ENCODE data around the gene UBLCP1. TPM values are rescaled to one million over a fixed set of nuclear protein-coding genes. Genes with fewer than 3 reads are reported as not detected.

UBLCP1 gene
- total and polyA plus RNA-seq, 2 of the 13 experiments (the other 11 are each of a cell fraction or from before 2014, with no cell fraction given), result 6.5 to 12.6 TPM

DNA sequence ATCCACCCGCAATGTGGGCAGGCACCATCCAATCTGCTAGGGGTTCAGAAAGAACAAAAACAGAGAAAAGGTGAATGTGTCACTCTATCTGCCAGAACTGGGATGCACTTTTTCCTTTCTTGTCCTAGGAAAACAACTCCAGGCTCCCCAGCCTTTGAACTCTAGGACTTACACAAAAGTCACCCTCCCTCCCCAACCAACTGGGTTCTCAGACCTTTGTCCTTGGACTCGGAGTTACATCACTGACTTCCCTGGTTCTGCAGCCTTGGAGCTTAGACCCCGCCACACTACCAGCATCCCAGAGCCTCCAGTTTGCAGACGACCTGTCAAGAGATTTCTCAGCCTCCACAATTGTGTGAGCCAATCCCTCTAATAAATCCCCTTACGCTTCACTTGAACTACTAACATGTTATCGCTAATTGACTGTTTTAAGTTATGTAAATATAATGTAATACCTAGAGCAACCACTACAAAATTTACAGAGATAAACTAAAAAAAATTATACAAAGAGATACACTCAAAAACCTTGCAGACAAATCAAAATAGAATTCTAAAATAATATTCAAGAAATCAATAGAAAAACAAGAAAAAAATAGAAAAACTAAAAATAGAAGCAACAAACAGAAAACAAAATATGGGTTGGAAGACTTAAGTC lies 5.3 kb upstream of the UBLCP1 start (continued):
- TF ChIP-seq IKZF5 (CRISPR knock-in tag; IDR thresholded peaks at IDR 0.05) (peak; percentile 53; the same call in 1 of the 2 replicates), ZNF460 (CRISPR knock-in tag; IDR thresholded peaks at IDR 0.05; ENCODE audit: borderline replicate concordance) (no peak), AKNA (CRISPR knock-in tag; IDR thresholded peaks at IDR 0.05; ENCODE audit: borderline replicate concordance) (no peak), MEIS2 (CRISPR knock-in tag; IDR thresholded peaks at IDR 0.05) (no peak), TIGD3 (CRISPR knock-in tag; IDR thresholded peaks at IDR 0.05; ENCODE audit: borderline replicate concordance) (no peak), CCAR2 (optimal IDR thresholded peaks at IDR 0.05; ENCODE audit: low read depth, low read length) (no peak), SOX5 (CRISPR knock-in tag; IDR thresholded peaks at IDR 0.05; ENCODE audit: borderline replicate concordance) (peak; percentile 43; the same call in 1 of the 2 replicates), MLXIP (CRISPR knock-in tag; IDR thresholded peaks at IDR 0.05; ENCODE audit: borderline replicate concordance) (no peak), NCOR1 (IDR thresholded peaks at IDR 0.05; ENCODE audit: borderline replicate concordance, low read length) (peak; percentile 67), BRCA1 (CRISPR knock-in tag; IDR thresholded peaks at IDR 0.05) (no peak), EP300 (IDR thresholded peaks at IDR 0.05; ENCODE audit: low read depth in 2 of 2, low read length in 2 of 2) (peak in 1 of 2 experiments; percentile 72; a peak in 2 of 4 replicates), EP300 (CRISPR knock-in tag; IDR thresholded peaks at IDR 0.05; ENCODE audit: borderline replicate concordance) (no peak)
- TF ChIP-seq, protein P1, sequence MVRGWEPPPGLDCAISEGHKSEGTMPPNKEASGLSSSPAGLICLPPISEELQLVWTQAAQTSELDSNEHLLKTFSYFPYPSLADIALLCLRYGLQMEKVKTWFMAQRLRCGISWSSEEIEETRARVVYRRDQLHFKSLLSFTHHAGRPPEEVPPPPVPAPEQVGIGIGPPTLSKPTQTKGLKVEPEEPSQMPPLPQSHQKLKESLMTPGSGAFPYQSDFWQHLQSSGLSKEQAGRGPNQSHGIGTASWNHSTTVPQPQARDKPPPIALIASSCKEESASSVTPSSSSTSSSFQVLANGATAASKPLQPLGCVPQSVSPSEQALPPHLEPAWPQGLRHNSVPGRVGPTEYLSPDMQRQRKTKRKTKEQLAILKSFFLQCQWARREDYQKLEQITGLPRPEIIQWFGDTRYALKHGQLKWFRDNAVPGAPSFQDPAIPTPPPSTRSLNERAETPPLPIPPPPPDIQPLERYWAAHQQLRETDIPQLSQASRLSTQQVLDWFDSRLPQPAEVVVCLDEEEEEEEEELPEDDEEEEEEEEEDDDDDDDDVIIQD (CRISPR knock-in tag; IDR thresholded peaks at IDR 0.05; ENCODE audit: low read depth), result peak; percentile 36; the same call in 1 of the 2 replicates
- TF ChIP-seq, protein P2, sequence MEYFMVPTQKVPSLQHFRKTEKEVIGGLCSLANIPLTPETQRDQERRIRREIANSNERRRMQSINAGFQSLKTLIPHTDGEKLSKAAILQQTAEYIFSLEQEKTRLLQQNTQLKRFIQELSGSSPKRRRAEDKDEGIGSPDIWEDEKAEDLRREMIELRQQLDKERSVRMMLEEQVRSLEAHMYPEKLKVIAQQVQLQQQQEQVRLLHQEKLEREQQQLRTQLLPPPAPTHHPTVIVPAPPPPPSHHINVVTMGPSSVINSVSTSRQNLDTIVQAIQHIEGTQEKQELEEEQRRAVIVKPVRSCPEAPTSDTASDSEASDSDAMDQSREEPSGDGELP (IDR thresholded peaks at IDR 0.05; ENCODE audit: borderline replicate concordance, low read depth), result no peak
- TF ChIP-seq, protein P3, sequence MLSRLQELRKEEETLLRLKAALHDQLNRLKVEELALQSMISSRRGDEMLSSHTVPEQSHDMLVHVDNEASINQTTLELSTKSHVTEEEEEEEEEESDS (CRISPR knock-in tag; IDR thresholded peaks at IDR 0.05; ENCODE audit: borderline replicate concordance), result no peak
